ENCODE results near the gene NTM.

NTM gene

GRCh38 chr11:132205496-132205895 is 835.1 kb downstream of the NTM start:
- no peak for DNase-seq

GRCh38 chr11:132206993-132207392 is 836.6 kb downstream of the NTM start:
- DNase-seq: no peak

GRCh38 chr11:132208477-132209055 is 838.2 kb downstream of the NTM start:
- no peak for DNase-seq

GRCh38 chr11:132211479-132211878 is 841.1 kb downstream of the NTM start:
- no peak for DNase-seq

GRCh38 chr11:132217856-132218255 is 847.4 kb downstream of the NTM start:
- DNase-seq: no peak

GRCh38 chr11:132220474-132220873 is 850.1 kb downstream of the NTM start:
- DNase-seq: no peak

- DNase-seq: no peak
Observed at GRCh38 chr11:132222345-132222744, 851.9 kb downstream of the NTM start.

GRCh38 chr11:132226522-132226921 is 856.1 kb downstream of the NTM start:
- DNase-seq: no peak

GRCh38 chr11:132228746-132229325 is 858.4 kb downstream of the NTM start:
- DNase-seq: no peak

GRCh38 chr11:132231656-132232347 is 861.4 kb downstream of the NTM start:
- DNase-seq: no peak

- DNase-seq: no peak
Observed at GRCh38 chr11:132234878-132235277, 864.5 kb downstream of the NTM start.

- no peak for DNase-seq
Observed at GRCh38 chr11:132237781-132238180, 867.4 kb downstream of the NTM start.

GRCh38 chr11:132238331-132238866 is 868.0 kb downstream of the NTM start:
- no peak for DNase-seq

GRCh38 chr11:132240374-132240773 is 870.0 kb downstream of the NTM start:
- DNase-seq: no peak

- DNase-seq: no peak
Observed at GRCh38 chr11:132242632-132243031, 872.2 kb downstream of the NTM start.

- DNase-seq: no peak
Observed at GRCh38 chr11:132244846-132245245, 874.4 kb downstream of the NTM start.

GRCh38 chr11:132245403-132246385 is 875.3 kb downstream of the NTM start:
- DNase-seq: no peak

- DNase-seq: no peak
Observed at GRCh38 chr11:132248580-132248979, 878.2 kb downstream of the NTM start.

- no peak for DNase-seq
Observed at GRCh38 chr11:132249256-132249655, 878.8 kb downstream of the NTM start.

GRCh38 chr11:132251061-132251460 is 880.6 kb downstream of the NTM start:
- no peak for DNase-seq

GRCh38 chr11:132253469-132254264 is 883.3 kb downstream of the NTM start:
- DNase-seq: no peak

GRCh38 chr11:132254906-132255305 is 884.5 kb downstream of the NTM start:
- no peak for DNase-seq
